Loucy (cell line): ENCODE measurements around the gene LRRC58.

Experiments
- H2AFZ ChIP-seq: fragments of 200-600 bp; sonication (generic); 2 replicates; pipeline ENCODE4 v1.6.0; 2016; ENCODE audit warnings: antibody characterized with exemption, mild to moderate bottlenecking, low read length, moderate library complexity
- H3F3A ChIP-seq: fragments of 200-600 bp; 2 replicates; pipeline ENCODE4 v1.6.0; 2016; ENCODE audit warnings: antibody characterized with exemption, low read depth, mild to moderate bottlenecking
- H3K27me3 ChIP-seq: fragments of 200-600 bp; sonication (generic); 2 replicates; pipeline ENCODE4 v1.6.1; 2014; ENCODE audit warnings: low read length, mild to moderate bottlenecking; ENCODE audit not compliant: insufficient read depth, poor library complexity, severe bottlenecking
- H3K36me3 ChIP-seq: fragments of 200-600 bp; sonication (generic); 2 replicates; pipeline ENCODE4 v1.6.1; 2016; ENCODE audit warnings: low read length; ENCODE audit not compliant: insufficient read depth
- H3K4me1 ChIP-seq: fragments of 200-600 bp; sonication (generic); 2 replicates; pipeline ENCODE4 v1.5.1; 2014; ENCODE audit warnings: low read length, mild to moderate bottlenecking; ENCODE audit not compliant: insufficient read depth, poor library complexity, severe bottlenecking
- H3K4me2 ChIP-seq: fragments of 200-600 bp; sonication (generic); 2 replicates; pipeline ENCODE4 v1.6.0; 2014; ENCODE audit warnings: antibody characterized with exemption, low read length, low read depth, mild to moderate bottlenecking; ENCODE audit not compliant: poor library complexity, severe bottlenecking
- H3K4me3 ChIP-seq: fragments of 200-600 bp; sonication (generic); 2 replicates; pipeline ENCODE4 v1.5.1; 2014; ENCODE audit warnings: low read length, mild to moderate bottlenecking, mixed read lengths; ENCODE audit not compliant: poor library complexity, severe bottlenecking
- H3K79me2 ChIP-seq: fragments of 200-600 bp; sonication (generic); 2 replicates; pipeline ENCODE4 v1.6.1; 2014; ENCODE audit warnings: low read length; ENCODE audit not compliant: insufficient read depth
- H3K9ac ChIP-seq: fragments of 200-600 bp; sonication (generic); 2 replicates; pipeline ENCODE4 v1.6.0; 2014; ENCODE audit warnings: mild to moderate bottlenecking, low read depth, low read length, moderate library complexity; ENCODE audit not compliant: poor library complexity, severe bottlenecking
- H3K9me2 ChIP-seq: fragments of 200-600 bp; sonication (generic); replicated peaks from 2 replicates; pipeline ENCODE4 v1.6.1; 2016; ENCODE audit warnings: low read depth, low read length, mixed read lengths
- H3K9me3 ChIP-seq: fragments of 200-600 bp; sonication (generic); 2 replicates; pipeline ENCODE4 v1.6.1; 2014; ENCODE audit warnings: mild to moderate bottlenecking, antibody characterized with exemption, low read length, low read depth; ENCODE audit not compliant: insufficient read depth
- H4K20me1 ChIP-seq: fragments of 200-600 bp; sonication (generic); 2 replicates; pipeline ENCODE4 v1.6.0; 2014; ENCODE audit warnings: antibody characterized with exemption, low read length, mild to moderate bottlenecking; ENCODE audit not compliant: insufficient read depth, poor library complexity, severe bottlenecking
- CTCF ChIP-seq: fragments of 200-600 bp; sonication (generic); conservative IDR thresholded peaks from 2 replicates; pipeline ENCODE4 v1.5.1; 2014; ENCODE audit warnings: mild to moderate bottlenecking, antibody characterized with exemption, low read length
- EZH2phosphoT487 ChIP-seq: fragments of 200-600 bp; IDR thresholded peaks from 2 replicates; pipeline ENCODE4 v1.6.1; 2018; ENCODE audit warnings: antibody characterized with exemption, mild to moderate bottlenecking, moderate library complexity, borderline replicate concordance

LRRC58 gene

DNA sequence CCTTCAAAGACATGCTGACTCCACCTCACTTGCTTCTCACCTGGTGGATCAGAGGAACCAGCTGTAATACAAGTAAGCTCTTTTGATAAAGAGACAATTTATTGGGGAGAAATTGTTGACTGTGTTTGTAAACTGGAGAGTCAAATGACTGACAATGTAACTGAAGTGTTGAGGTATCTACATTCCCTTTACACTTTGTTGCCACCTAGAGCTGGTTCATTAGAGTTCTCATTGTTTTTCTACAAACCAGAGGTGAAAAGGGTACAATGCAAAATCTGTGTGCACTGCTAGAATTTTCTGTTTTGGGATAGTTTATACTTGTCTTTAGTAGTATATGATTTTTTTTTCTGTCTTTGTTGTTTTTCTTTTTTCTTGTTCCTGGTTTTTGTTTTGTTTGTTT lies 8.7 kb upstream of the LRRC58 start:
- no peaks in the 10 kb centered on the region for H3K9me3 ChIP-seq
- no peaks in the 10 kb centered on the region for H3K4me1 ChIP-seq
- no peak overlapping the region for H3K4me3 ChIP-seq
- no peaks in the 10 kb centered on the region for H3F3A ChIP-seq
- no peak overlapping the region for H3K9ac ChIP-seq
- no peaks in the 10 kb centered on the region for H3K36me3 ChIP-seq
- no peak overlapping the region for H2AFZ ChIP-seq
- no peaks in the 10 kb centered on the region for H3K27me3 ChIP-seq
- no peak for TF ChIP-seq EZH2phosphoT487
- peak; percentile 31 for TF ChIP-seq CTCF
- no peak overlapping the region for H3K4me2 ChIP-seq
- H3K9me2 ChIP-seq = no peaks in the 10 kb centered on the region
- H3K79me2 ChIP-seq = no peaks in the 10 kb centered on the region
- no peaks in the 10 kb centered on the region for H4K20me1 ChIP-seq

DNA sequence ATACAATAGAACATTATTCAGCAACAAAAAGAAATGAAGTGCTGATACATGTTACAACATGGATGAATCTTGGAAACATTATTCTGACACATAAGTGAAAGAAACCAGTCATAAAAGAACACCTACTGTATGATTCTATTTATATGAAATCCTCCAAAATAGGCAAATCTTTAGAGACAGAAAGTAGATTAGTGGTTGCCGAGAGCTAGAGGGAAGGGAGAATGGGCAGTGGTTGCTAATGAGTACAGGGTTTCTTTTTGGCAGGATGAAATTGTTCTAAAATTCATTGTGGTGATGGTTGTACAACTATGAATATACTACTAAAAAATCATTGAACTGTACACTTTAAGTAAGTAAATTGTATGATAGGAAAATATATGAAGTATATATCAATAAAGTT lies 6.3 kb upstream of the LRRC58 start:
- H3K36me3 ChIP-seq = no peaks in the 10 kb centered on the region
- H4K20me1 ChIP-seq = no peaks in the 10 kb centered on the region
- H2AFZ ChIP-seq = no peak overlapping the region
- no peaks in the 10 kb centered on the region for H3K9me3 ChIP-seq
- no peaks in the 10 kb centered on the region for H3F3A ChIP-seq
- H3K4me1 ChIP-seq = no peaks in the 10 kb centered on the region
- H3K27me3 ChIP-seq = no peaks in the 10 kb centered on the region
- H3K79me2 ChIP-seq = no peaks in the 10 kb centered on the region
- TF ChIP-seq EZH2phosphoT487 (no peak), CTCF (no peak)
- H3K4me2 ChIP-seq = no peak overlapping the region
- H3K9ac ChIP-seq = no peak overlapping the region
- H3K4me3 ChIP-seq = no peak overlapping the region
- no peaks in the 10 kb centered on the region for H3K9me2 ChIP-seq

- H4K20me1 ChIP-seq = peaks cover 4% of the 10 kb centered on the region
- no peaks in the 10 kb centered on the region for H3F3A ChIP-seq
- no peak overlapping the region for H3K9ac ChIP-seq
Observed at GRCh38 chr3:120353463-120353862, 4.3 kb upstream of the LRRC58 start.

More at GRCh38 chr3:120353463-120353862, 4.3 kb upstream of the LRRC58 start:
- no peaks in the 10 kb centered on the region for H3K36me3 ChIP-seq
- H3K79me2 ChIP-seq = peaks cover 7% of the 10 kb centered on the region
- H3K4me3 ChIP-seq = no peak overlapping the region
- no peak overlapping the region for H3K4me2 ChIP-seq
- H3K4me1 ChIP-seq = peaks cover 5% of the 10 kb centered on the region
- no peak overlapping the region for H2AFZ ChIP-seq
- TF ChIP-seq CTCF (no peak), EZH2phosphoT487 (no peak)
- no peaks in the 10 kb centered on the region for H3K9me2 ChIP-seq
- H3K27me3 ChIP-seq = no peaks in the 10 kb centered on the region
- no peaks in the 10 kb centered on the region for H3K9me3 ChIP-seq
